Adrenal gland (tissue), 12 donors: ENCODE data around the gene ITM2C. TPM values are rescaled to one million over a fixed set of nuclear protein-coding genes. Genes with fewer than 3 reads are reported as not detected.

Experiments
- DNase-seq, 7 donors: peaks; one replicate each; pipeline ENCODE4 v3.0.0-alpha.2; 2019 to 2020
- H3K27ac ChIP-seq, 5 donors: fragments of 200-600 bp; sonication (generic) in 4 of 5; 1 replicate in 3 of 5; 2 replicates in 2 of 5; pipeline versions ENCODE4 v1.5.1 to v1.8.0; 2016 to 2020; ENCODE audit warnings: mild to moderate bottlenecking in 1 of 5
- H3K27me3 ChIP-seq: fragments of 200-600 bp; 2 replicates; pipeline ENCODE4 v1.8.0; 2021
- H3K36me3 ChIP-seq, 2 donors: fragments of 200-600 bp; replicated peaks in 1 of 2; 1 replicate in 1 of 2; 2 replicates in 1 of 2; pipeline versions ENCODE4 v1.5.1 to v1.8.0; 2018 to 2022
- H3K4me1 ChIP-seq, 2 donors: fragments of 200-600 bp; replicated peaks in 1 of 2; 1 replicate in 1 of 2; 2 replicates in 1 of 2; pipeline versions ENCODE4 v1.5.1 to v1.8.0; 2018 to 2021
- H3K4me3 ChIP-seq, 4 donors: fragments of 200-600 bp; sonication (generic) in 3 of 4; one replicate each; pipeline ENCODE4 v1.5.1; 2016 to 2018
- H3K9me3 ChIP-seq, 3 donors: fragments of 200-600 bp; sonication (generic) in 1 of 3; replicated peaks in 1 of 3; 1 replicate in 2 of 3; 2 replicates in 1 of 3; pipeline versions ENCODE4 v1.5.1 to v1.8.0; 2016 to 2021
- CTCF ChIP-seq, 6 experiments: fragments of 450-650 bp in 4 of 6; fragments of 200-600 bp in 2 of 6; sonication (generic) in 1 of 6; IDR thresholded peaks; 1 replicate in 5 of 6; 2 replicates in 1 of 6; pipeline versions ENCODE4 v1.5.1 to v1.8.0; 2016 to 2021; ENCODE audit warnings: antibody characterized with exemption in 6 of 6, mild to moderate bottlenecking in 2 of 6, moderate library complexity in 1 of 6
- POLR2A ChIP-seq, 2 donors: fragments of 450-650 bp; IDR thresholded peaks; one replicate each; pipeline ENCODE4 v1.6.1; 2017; ENCODE audit warnings: antibody characterized with exemption in 2 of 2, mild to moderate bottlenecking in 2 of 2, moderate library complexity in 1 of 2
- WGBS, 4 donors: extraction: QIAGEN DNeasy Blood & Tissue Kit in 2 of 4; methylation state at CpG; one replicate each; pipeline versions ENCODE4 v1.1.5 to v1.1.7; 2013 to 2017; 5-methylcytosine and 5-hydroxymethylcytosine counted together
- intact Hi-C, 2 donors: fragments of 100-400 bp; cut with DNase I; formaldehyde crosslinking; loops; one replicate each; pipeline versions ENCODE4 v1.14.1 to v1.15.0; 2022 to 2023
- polyA plus RNA-seq, 3 donors: library from polyadenylated mRNA; stranded (reverse); fragments of 200-250 nt in 2 of 3; fragments of 350-450 nt in 1 of 3; fragmentation: Illumina TruSeq in 1 of 3; extraction: RNeasy Lipid Tissue Mini Kit (QIAGEN cat#74804) in 1 of 3; gene quantifications; one replicate each; pipeline ENCODE4 v1.2.3, GENCODE V29; 2013 to 2014
- total RNA-seq, 9 donors: library from RNA; depleted of rRNA in 4 of 9; stranded (reverse); fragments of >200 nt in 4 of 9; fragments of 120-200 nt in 1 of 9; fragmentation: NEBNext Ultra II Directional in 1 of 9; extraction: Animal tissue kit (Norgen Biotek cat#: 25700) in 1 of 9; gene quantifications; one replicate each; pipeline versions ENCODE4 v1.1.0 to v1.2.4, GENCODE V29; 2013 to 2023
- donor health status: healthy with polysubstance abuse.
- donor health status: Bipolar disorder and iron deficiency.
- donor health status: DM: yes; HTN: yes; CAD: no.
- donor health status: DM: no; HTN: no; CAD: no.
- donor health status: DM: no; HTN: no; CAD: no.
- donor health status: DM: yes; HTN: yes; CAD: no.

The ITM2C gene
- total and polyA plus RNA-seq, 12 donors: 16.8 to 131 (median 35.6) TPM

GRCh38 chr2:230875347-230876315 lies 10.9 kb downstream of the ITM2C start:
- DNase-seq: peak in 2 of 7 donors; percentile 8 to 36
- WGBS, 4 donors: 88 to 95% (median 92%) methylated on average over 23 to 34 of the region's 34 CpGs
- no peaks in the 10 kb centered on the region for H3K27me3 ChIP-seq
- peaks cover 0 to 8% of the 10 kb centered on the region in 2 donors for H3K36me3 ChIP-seq
- no peaks in the 10 kb centered on the region for H3K9me3 ChIP-seq
- H3K4me3 ChIP-seq: no peak overlapping the region
- TF ChIP-seq CTCF (IDR thresholded peaks at IDR 0.05): no peak
- TF ChIP-seq POLR2A (IDR thresholded peaks at IDR 0.05): no peak
- intact Hi-C loops: no loop called here
- peaks cover 0 to 7% of the 10 kb centered on the region in 2 donors for H3K4me1 ChIP-seq
- H3K27ac ChIP-seq: no peak overlapping the region

- H3K27me3 ChIP-seq: no peaks in the 10 kb centered on the region
- H3K27ac ChIP-seq: no peak overlapping the region
- H3K4me1 ChIP-seq: no peaks in the 10 kb centered on the region
- DNase-seq: peak in 3 of 7 donors; percentile 5 to 41 (median 11)
- H3K9me3 ChIP-seq: no peaks in the 10 kb centered on the region
- intact Hi-C loops: no loop called here
- H3K36me3 ChIP-seq: peaks cover 0 to 8% of the 10 kb centered on the region in 2 donors
- WGBS, 4 donors: 83 to 91% (median 87%) methylated on average over 13 to 27 of the region's 27 CpGs
- no peak overlapping the region for H3K4me3 ChIP-seq
- TF ChIP-seq CTCF (IDR thresholded peaks at IDR 0.05) (no peak), POLR2A (IDR thresholded peaks at IDR 0.05) (no peak)
Observed at GRCh38 chr2:230877116-230877758, 12.5 kb downstream of the ITM2C start.

GRCh38 chr2:230877759-230878598 lies 13.2 kb downstream of the ITM2C start:
- no peaks in the 10 kb centered on the region for H3K9me3 ChIP-seq
- H3K4me1 ChIP-seq: no peaks in the 10 kb centered on the region
- TF ChIP-seq CTCF (IDR thresholded peaks at IDR 0.05) (no peak), POLR2A (IDR thresholded peaks at IDR 0.05) (no peak)
- 67 to 87% (median 72%) methylated on average over 16 to 20 of the region's 20 CpGs for WGBS, 4 donors
- H3K27me3 ChIP-seq: no peaks in the 10 kb centered on the region
- H3K36me3 ChIP-seq: peaks cover 0 to 8% of the 10 kb centered on the region in 2 donors
- H3K27ac ChIP-seq: no peak overlapping the region
- no peak overlapping the region for H3K4me3 ChIP-seq
- peak in 2 of 7 donors; percentile 12 to 42 for DNase-seq
- intact Hi-C loops: no loop called here
